NCI-H82 (cell line): ENCODE data around the gene MYBPC2.

Experiments used
- DNase-seq: peaks from one replicate; lab custom pipeline; 2025; lab: John Stamatoyannopoulos, UW

The MYBPC2 gene

GRCh38 chr19:50500753-50501151, 68.1 kb downstream of the MYBPC2 start:
- no peak for DNase-seq

GRCh38 chr19:50501186-50501567, 68.5 kb downstream of the MYBPC2 start:
- no peak for DNase-seq

- DNase-seq, result no peak
Observed at GRCh38 chr19:50501568-50502475, 69.1 kb downstream of the MYBPC2 start.

- DNase-seq, result no peak
Observed at GRCh38 chr19:50505856-50506611, 73.3 kb downstream of the MYBPC2 start.

DNA sequence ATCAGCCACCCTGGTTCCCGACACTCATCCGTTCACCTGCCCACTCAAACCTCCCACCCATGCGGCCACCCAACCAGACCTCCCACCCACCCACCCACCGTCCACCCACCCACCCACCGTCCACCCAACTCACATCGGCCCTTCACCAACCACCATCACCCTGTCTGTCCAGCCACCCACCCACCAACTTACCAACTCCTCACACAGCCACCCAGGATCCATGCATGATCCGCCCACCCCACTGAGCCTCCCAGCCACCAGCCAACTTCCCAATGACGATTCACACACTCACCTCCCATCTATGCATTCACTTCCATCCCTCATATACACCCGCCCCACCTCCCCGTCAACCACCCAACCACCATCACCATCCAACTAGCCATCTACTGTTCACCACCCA, 74.0 kb downstream of the MYBPC2 start:
- no peak for DNase-seq

- no peak for DNase-seq
Observed at GRCh38 chr19:50507376-50507775, 74.7 kb downstream of the MYBPC2 start.

GRCh38 chr19:50508843-50509190, 76.1 kb downstream of the MYBPC2 start:
- DNase-seq, result no peak

- no peak for DNase-seq
Observed at GRCh38 chr19:50509366-50509765, 76.7 kb downstream of the MYBPC2 start.

GRCh38 chr19:50510121-50510670, 77.5 kb downstream of the MYBPC2 start:
- no peak for DNase-seq

GRCh38 chr19:50510700-50511068, 78.0 kb downstream of the MYBPC2 start:
- peak; percentile 86 for DNase-seq

GRCh38 chr19:50511069-50511822, 78.6 kb downstream of the MYBPC2 start, which contains the start of gene JOSD2:
TSS of gene JOSD2 (minus strand) at chr19:50511191. CDS start at chr19:50510431, 760 bp downstream.
- peak; percentile 99 for DNase-seq

DNA sequence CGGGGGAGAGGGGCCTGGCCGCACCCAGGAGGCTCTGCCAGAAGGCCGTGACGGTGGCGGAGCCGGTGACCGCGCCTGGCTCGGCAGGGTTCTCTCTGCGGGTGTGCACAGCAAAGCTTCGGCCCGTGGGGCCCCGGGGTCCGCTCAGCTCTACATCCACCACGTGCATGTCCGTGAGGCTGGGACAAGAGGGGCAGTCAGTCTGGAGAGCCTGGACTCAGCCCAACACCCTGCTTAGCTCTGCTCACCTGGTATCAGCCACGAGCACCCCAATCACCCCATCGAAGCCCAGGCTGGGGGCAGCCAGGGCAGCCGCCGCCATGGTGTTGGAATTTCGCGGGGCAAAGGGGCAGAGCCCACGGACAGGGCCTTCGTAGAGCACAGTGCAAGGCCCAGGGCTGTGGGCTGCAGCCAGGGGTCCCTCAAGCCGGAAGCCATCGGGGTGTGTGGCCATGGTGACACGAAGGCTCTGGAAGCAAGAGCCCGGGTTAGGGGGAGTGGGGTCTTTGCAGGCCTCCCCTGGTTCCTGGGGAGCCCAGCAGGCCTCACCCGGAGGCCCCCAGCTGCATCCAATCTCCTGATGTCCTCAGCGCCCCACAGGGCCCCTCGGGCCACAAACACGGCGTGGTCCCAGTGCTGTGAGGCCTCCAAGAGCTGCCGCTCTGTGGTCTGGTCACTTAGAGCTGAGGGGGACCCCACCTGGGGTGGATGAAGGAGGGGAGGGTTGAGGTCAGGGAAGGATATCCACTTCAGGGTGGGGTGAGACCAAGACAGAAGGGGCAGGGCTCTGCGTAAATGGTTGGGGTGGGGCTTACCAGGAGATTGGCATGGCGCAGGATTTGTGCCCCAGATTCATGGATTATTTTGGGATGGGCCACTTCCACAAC, 79.7 kb downstream of the MYBPC2 start:
- DNase-seq, result no peak

- DNase-seq, result no peak
Observed at GRCh38 chr19:50512999-50513745, 80.5 kb downstream of the MYBPC2 start.

- no peak for DNase-seq
Observed at GRCh38 chr19:50513746-50514345, 81.2 kb downstream of the MYBPC2 start, which contains the start of gene ASPDH. TSS of gene ASPDH (minus strand) at chr19:50513913. CDS start at chr19:50513823, 90 bp downstream.

- DNase-seq, result no peak
Observed at GRCh38 chr19:50514346-50515167, 81.9 kb downstream of the MYBPC2 start.

GRCh38 chr19:50515168-50515561, 82.5 kb downstream of the MYBPC2 start:
- no peak for DNase-seq
